Measurements from ENCODE around the gene SNRPB2.

DNA sequence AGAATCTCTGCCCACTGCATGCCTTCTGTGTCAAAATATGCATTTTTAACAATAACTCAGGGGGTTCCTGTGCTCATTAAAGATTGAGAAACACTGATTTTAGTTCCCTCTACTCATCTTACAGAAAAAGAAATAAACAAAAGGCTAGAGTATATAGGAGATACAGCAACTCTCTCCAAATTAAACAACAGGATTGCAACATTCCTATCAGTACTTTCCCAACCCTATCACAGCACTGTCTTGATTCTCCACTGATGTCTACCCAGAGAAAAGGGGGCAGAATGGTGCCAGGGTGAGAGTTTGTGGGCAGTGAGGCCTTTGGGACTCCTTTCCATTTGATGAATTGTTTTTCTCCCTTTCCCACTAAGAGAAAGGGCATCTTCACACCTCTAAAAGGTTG lies 23.1 kb downstream of the SNRPB2 start:
- no peak for TF ChIP-seq EZH2 (IDR thresholded peaks at IDR 0.05; ENCODE audit: insufficient read depth, poor library complexity, severe bottlenecking)
- TF ChIP-seq EZH2phosphoT487 (IDR thresholded peaks at IDR 0.05; ENCODE audit: insufficient read depth, low read depth): no peak
